ENCODE results near the gene FMNL2.

DNA sequence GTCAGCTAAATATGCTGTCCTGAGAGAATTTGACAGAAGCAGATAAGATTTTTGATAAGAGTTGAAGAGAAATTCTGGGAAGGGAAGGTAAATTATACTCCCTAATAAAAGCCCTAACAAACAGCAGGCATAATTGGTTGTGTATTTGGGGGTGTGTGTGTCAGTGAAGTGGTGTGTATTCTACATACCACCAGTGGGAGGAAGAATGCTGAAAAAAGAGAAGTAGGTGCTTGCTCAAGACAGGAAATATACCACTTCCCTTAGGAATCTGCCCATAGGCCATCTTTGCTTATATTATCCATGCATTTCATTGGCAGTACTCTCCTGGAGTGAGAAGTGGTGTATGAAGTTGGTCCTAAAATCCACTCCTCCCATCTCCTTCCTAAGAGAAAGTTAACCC lies 76.2 kb downstream of the FMNL2 start:
- TF ChIP-seq EP300 (conservative IDR thresholded peaks at IDR 0.05; ENCODE audit: poor library complexity, severe bottlenecking) (no peak), CTCF (IDR thresholded peaks at IDR 0.05; ENCODE audit: poor library complexity, severe bottlenecking) (no peak), POLR2AphosphoS5 (IDR thresholded peaks at IDR 0.05) (no peak), EZH2 (IDR thresholded peaks at IDR 0.05; ENCODE audit: borderline replicate concordance, insufficient read depth, low read length, poor library complexity, severe bottlenecking) (no peak), RAD21 (conservative IDR thresholded peaks at IDR 0.05) (no peak)
- TF ChIP-seq, protein P1, sequence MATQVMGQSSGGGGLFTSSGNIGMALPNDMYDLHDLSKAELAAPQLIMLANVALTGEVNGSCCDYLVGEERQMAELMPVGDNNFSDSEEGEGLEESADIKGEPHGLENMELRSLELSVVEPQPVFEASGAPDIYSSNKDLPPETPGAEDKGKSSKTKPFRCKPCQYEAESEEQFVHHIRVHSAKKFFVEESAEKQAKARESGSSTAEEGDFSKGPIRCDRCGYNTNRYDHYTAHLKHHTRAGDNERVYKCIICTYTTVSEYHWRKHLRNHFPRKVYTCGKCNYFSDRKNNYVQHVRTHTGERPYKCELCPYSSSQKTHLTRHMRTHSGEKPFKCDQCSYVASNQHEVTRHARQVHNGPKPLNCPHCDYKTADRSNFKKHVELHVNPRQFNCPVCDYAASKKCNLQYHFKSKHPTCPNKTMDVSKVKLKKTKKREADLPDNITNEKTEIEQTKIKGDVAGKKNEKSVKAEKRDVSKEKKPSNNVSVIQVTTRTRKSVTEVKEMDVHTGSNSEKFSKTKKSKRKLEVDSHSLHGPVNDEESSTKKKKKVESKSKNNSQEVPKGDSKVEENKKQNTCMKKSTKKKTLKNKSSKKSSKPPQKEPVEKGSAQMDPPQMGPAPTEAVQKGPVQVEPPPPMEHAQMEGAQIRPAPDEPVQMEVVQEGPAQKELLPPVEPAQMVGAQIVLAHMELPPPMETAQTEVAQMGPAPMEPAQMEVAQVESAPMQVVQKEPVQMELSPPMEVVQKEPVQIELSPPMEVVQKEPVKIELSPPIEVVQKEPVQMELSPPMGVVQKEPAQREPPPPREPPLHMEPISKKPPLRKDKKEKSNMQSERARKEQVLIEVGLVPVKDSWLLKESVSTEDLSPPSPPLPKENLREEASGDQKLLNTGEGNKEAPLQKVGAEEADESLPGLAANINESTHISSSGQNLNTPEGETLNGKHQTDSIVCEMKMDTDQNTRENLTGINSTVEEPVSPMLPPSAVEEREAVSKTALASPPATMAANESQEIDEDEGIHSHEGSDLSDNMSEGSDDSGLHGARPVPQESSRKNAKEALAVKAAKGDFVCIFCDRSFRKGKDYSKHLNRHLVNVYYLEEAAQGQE (IDR thresholded peaks at IDR 0.05; ENCODE audit: borderline replicate concordance) = no peak
